ENCODE results near the gene C1QTNF8.
A peak's percentile ranks its signal among the peaks of the same experiment; 100 is the strongest.

C1QTNF8 gene

DNA sequence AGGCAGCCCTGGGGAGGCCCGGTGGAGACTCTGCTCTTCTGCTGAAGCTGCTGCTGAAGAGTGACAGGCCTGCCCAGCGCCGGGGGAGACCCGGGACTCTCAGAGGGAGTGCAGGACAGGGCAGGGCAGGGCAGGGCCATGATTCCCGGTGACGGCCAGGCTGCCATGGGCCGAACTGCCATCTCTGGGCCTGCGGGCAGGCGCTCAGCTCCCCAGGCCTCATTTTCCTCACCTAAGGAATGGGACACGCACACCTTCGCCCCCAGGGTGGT lies 46.1 kb downstream of the C1QTNF8 start:
- no peak for DNase-seq
- intact Hi-C loops (cut with DNase I), result loop anchor here (5.0 to 10.0 kb wide), 2 partner anchors 138 to 165 kb away; no protein-coding TSS in a partner anchor

DNA sequence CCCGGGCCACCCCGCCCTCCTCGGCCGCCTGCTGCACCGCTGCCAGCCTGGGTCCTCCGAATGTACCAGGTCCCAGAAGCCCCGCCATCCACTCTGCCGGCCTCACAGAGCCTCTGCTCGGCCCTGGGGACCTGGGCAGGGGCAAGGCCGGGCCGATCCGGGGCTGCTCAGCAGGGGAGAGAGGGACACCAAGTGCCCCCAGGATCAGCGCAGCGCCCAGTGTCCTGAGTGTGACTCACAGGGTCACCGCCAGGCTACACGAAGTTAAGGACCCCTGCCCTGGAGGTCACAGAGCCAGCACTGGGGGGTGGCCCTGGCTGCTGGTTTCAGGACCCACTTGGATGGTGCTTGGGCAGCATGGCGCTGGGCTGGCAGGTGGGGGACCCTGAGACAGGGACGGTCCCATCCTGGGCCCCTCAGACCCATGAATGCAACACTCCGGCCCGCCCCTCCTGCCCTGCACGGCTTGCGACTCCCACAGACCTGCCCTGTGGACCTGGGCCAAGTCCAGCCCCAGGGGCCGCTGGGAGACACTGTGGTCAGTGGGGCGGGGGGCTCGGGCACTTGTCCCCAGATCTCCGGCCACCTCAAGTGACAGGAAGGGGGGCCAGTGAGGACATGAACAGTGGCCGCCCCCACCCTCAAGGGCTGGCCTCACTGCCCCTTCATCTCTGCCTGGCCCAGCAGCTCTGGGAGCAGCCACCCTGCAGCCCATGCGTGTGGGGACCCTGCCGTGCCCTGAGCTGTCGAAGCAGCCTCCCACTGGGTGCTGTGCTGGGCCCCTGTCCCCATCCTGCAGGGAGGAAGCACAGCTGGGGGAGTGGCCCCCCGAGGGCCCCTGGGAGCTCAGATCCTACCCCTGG lies 46.7 kb downstream of the C1QTNF8 start:
- intact Hi-C loops (cut with DNase I), result loop anchor here (5.0 kb wide), 1 partner anchor 137 kb away; no protein-coding TSS in a partner anchor
- DNase-seq, result no peak

DNA sequence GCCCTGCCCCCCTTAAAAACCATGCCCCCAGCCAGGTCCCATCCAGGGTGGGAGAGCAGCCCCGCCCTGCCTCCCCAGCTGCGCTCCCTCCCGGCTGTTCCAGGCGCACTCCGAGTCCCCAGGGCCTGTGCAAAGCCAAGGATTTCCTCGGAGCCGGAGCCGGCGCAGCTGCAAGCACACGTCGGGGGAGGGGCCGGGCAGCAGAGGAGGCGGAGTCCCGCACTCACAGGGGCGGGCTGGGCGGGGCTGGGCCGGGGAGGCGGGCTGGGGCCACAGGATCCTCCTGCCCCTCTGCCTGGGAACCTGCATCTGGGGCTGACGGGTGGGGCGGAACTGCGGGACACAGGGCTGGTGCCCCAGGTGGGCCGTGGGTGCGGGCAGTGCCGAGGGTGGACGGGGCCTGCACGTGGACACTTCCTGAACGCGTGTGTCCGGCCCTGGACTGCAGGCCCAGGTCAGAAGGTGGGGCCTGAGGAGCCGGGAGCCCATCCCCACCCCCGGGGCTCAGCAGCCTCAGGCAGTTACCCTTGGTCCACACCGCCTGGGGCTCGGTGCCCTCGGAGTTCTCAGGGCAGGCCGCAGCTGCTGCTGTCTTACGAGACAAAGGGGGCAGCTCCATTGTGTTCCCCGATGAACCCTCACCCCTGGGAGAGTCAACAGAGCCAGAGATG lies 47.5 kb downstream of the C1QTNF8 start:
- DNase-seq, result peak; percentile 61 to 98 (median 84)
- intact Hi-C loops (cut with DNase I), result loop anchor here (5.0 kb wide), 1 partner anchor 136 kb away; no protein-coding TSS in a partner anchor

DNA sequence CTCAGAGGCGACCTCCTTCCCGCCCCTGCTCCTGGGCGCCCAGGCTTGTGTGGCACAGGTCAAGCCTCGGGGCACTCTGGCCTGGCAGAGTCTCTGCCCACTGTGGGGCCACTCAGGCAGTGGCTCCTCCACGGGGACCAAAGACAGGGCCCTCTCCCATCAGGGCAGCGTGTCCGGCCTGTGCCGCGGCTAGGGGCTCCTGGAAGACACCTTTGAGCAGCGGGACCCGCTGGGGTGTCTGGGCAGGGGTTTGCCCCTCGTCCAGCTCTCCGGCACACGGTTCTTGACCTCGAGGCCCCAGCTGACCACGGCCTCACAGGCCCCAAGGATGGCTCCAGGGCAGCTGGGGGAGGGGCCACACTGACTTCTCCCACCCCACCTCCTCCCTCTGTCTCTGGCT lies 48.2 kb downstream of the C1QTNF8 start:
- DNase-seq, result no peak
- intact Hi-C loops (cut with DNase I), result loop anchor here (5.0 kb wide), 1 partner anchor 136 kb away; no protein-coding TSS in a partner anchor

DNA sequence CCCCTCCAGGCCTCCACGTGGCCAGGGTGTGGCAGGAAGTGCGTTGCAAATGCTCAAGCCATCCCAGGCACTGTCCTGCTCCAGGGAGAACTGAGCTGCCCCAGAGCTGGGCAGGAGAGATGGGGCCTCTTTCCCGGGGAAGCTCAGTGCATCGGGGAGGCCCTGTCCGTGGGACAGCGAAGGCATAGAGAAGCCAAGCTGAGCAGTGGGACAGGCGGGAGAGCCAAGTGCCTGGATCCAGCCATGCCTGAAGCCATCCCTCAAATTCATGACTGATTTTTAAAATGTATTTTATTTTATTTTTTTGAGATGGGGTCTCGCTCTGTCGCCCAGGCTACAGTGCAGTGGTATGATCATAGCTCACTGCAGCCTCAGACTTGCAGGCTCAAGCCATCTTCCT lies 48.9 kb downstream of the C1QTNF8 start:
- intact Hi-C loops (cut with DNase I), result loop anchor here (5.0 kb wide), 1 partner anchor 135 kb away; no protein-coding TSS in a partner anchor
- no peak for DNase-seq

DNA sequence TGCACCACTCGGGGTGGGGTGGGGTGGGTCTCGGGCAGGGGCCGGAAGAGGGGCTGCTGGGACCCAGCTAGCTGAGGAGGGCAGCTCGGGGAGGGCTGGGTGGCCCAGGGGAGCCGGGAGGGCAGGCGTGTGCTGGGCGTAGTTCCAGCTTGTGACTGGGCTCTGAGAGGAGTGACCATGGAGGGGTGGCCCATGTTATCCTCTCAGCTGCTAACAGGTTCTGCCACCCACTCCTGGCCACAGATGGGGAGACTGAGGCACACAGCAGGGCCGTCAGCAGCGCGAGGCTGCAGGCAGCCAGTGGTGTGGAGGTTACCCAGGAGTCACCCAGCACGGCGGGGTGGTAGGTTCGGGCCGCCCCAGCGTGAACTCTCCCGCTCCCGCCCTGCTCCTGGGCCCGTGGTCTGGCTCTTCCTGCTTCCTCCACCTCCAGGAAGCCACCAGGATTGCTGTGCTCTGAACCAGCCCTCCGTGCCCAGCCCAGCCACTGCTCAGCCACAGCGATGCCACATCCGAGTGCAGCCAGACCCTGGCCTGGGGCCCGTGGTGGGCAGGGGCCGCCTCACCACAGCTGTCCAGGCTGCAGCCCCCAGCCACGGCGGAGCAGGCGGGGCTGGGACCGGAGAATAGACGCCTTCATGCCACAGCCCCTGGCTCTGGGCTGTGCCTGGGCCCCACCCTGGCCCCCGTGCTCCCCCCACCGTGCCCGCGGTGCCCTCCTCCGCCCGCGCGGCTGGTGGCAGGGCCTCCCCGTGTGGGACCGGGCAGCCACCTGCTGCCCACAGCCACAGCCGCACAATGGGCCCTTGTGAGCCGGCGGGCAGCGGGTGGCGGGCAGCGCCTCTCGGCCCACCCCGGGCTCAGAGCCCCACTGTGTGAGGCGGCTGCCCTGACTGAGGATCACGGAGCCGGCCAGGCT lies 49.8 kb downstream of the C1QTNF8 start:
- intact Hi-C loops (cut with DNase I), result loop anchor here (5.0 kb wide), 1 partner anchor 134 kb away; no protein-coding TSS in a partner anchor
- peak; percentile 72 to 99 (median 86) for DNase-seq

DNA sequence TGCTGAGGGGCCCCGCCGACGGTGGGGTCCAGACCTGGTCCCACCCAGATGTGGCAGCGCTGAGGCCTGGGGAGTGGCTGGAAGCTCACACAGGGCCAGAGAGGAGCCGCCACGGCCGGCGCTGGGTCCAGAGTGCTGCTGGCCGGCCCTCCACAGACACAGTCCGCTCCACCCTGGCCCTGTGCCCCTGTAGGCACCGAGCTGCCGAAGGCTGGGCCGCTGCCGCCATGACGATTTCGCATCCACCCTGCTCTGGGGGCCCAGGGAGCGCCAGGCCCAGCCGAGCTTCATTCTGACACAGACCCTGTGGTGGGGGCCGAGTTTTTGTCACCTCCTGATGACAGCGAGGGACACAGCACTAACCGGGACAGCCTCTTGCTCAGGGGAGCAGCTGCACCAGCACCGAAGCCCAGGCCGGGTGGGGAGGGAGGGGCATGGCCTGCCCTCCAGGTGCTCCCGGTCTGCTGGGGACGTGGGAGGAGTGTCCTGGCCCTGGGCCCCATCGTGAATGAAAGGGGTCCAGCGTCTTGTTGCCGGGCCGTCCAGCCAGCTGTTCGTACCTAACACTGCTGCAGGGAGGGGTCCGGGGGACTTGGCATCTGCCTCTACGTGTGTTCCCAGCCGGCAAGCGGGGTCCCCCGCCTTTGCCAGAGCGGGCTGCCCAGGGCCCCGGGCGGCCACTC lies 50.6 kb downstream of the C1QTNF8 start:
- intact Hi-C loops (cut with DNase I), result loop anchor here (5.0 kb wide), 1 partner anchor 133 kb away; no protein-coding TSS in a partner anchor
- peak in 2 of 10 donors; percentile 38 to 59 for DNase-seq

DNA sequence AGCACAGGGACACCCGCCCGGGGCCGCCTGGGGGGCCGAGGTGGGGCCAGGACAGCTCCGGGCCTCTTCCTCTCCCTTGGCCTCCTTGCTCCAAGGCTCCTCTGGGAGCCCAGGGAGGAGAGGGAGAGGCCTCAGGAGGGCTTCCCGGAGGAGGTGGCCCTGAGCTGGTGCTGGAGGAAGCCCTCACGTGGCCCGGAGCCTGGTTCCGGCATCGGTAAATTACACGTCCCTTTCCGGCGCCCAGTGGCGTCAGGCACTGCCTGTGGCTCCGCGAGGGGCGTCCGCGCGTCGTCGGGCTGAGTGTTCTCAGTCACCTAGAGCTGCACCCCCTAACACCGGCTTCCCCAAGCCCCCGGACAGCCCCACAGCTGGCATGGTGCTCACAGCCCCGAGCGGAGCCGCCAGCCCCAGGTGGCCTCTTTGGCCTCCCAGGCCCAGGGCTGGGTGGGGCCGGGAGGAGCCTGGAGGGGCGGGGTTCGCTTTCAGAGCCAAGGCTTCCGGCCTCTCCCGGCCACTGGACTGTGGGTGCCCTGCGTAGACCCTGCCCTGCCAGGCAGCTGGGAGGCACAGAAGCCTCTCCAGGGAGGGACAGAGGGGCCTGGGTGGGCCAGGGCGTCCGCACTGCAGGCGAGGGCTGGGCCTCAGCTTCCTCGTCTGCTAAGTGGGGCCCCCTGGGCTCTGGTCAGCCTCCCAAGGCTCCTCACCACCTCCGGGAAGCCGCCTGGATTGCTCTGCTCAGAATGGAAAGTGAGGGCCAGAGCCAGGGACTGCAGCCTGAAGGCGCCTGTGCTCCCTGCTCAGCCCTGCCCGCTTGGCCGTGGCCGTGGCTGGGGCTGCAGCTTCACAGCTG lies 51.4 kb downstream of the C1QTNF8 start:
- DNase-seq, result no peak
- intact Hi-C loops (cut with DNase I), result loop anchor here (5.0 kb wide), 1 partner anchor 132 kb away; no protein-coding TSS in a partner anchor

DNA sequence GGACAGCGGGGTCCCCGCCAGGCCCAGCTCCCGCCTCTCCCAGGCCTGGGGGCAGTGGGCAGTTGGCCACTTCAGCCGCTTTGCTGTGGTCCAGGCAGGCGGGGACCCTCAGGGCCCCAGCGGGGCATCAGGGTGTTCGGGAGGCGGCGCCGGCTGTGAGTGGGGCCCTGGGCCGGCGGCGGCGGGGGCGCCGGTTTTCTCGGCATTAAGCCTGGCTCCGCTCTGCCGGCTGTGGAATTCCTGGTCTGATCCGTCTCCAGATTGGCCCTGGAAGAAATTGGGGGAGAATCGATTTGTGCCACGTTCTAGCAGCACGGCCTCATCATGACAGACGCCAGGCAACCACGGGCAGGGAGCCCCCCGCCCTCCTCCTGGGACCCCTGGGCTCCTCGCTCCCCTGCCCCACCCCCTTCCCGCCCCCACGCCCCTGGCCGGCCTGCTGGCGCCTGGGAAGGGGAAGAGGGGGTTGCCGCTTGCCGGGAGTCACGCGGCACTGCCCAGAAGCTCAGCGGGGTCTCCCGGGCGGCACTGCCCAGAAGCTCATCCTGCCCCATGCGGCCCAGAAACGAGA lies 52.1 kb downstream of the C1QTNF8 start:
- intact Hi-C loops (cut with DNase I), result no loop called here
- DNase-seq, result no peak

DNA sequence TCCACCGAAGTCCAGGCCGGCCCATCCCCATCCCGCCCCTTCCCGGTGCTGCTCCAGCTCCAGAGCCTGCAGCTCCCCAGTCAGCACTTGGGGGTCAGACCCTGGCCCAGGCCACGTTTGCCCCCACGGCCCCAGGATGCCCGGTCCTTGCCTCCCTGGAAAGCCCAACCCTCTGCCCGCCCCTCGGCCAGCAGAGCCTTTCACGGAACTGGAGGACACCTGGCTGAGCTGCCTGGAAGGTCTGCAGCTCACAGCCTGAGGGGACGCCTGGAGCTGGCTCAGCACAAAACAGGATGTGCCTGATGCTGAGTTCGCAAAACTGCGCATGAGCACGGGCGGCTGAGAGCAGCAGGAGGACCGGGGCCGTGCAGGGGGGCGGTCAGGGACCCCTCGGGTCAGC lies 53.2 kb downstream of the C1QTNF8 start:
- DNase-seq, result no peak
- intact Hi-C loops (cut with DNase I), result no loop called here

DNA sequence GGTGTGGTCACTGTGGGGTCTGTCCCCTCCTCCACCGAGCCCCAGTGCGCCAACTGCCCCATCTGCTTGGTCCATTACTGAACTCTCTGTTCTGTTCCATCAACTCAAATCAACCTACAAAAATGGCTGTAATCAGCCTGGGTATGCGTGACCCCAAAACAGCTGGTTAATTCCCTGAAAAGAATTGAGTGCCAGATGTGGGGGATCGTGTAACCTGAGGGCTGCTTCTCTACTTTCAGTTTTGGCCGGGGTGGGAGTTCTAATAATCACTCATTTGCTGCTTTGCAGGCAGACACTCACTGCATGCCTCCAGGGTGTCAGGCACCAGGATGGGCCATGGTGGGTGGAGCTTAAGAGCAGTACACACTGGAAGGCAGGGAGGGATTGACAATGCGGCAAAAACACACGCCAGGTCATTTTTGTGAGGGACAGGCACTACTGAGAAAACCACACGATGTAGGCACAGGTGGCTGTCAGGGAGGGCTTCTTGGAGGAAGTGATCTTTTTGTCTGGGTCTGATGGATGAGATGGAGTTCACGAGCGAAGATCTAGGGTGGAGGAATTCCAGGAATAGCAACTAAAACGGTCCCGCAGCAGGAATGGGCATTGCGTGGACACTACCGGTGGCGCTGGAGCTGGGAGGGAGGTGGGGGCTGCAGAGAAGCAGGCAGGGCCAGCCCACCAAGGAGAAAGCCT lies 53.8 kb downstream of the C1QTNF8 start:
- no peak for DNase-seq
- intact Hi-C loops (cut with DNase I), result no loop called here

DNA sequence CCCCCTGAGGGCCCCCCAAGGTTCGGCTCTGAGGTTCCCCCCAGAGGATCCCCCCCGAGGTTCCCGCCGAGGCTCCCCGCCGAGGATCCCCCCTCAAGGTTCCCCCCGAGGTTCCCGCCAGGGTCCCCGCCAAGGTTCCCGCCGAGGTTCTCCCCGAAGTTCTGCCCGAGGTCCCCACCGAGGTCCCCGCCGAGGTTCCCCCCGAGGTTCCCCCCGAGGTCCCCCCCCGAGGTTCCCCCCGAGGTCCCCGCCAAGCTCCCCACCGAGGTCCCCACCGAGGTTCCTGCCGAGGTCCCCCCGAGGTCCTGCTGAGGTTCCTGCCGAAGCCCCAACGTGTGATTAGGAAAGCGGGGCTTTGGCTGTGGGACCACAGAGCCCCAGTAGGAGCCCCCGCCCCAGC lies 55.7 kb downstream of the C1QTNF8 start:
- intact Hi-C loops (cut with DNase I), result no loop called here
- DNase-seq, result no peak

DNA sequence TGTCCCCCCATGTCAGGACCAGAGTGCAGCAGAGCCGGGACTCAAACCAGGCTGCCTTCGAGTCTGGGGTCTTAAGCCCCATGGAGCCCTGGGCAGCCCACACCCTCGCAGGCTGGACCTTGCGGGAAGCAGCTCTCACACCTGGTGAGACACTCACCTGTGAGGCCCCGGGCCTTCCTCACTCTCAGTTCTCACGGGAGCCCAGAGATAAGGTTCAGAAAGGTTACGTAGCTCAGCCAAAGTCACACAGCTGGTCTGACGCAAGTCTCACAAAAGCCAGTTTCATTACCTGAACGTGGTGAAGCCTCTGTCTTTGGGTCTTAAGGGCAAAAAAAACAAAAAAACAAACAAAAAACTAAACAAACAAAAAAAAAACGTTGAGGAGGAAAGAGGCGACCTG lies 56.3 kb downstream of the C1QTNF8 start:
- intact Hi-C loops (cut with DNase I), result no loop called here
- DNase-seq, result no peak

DNA sequence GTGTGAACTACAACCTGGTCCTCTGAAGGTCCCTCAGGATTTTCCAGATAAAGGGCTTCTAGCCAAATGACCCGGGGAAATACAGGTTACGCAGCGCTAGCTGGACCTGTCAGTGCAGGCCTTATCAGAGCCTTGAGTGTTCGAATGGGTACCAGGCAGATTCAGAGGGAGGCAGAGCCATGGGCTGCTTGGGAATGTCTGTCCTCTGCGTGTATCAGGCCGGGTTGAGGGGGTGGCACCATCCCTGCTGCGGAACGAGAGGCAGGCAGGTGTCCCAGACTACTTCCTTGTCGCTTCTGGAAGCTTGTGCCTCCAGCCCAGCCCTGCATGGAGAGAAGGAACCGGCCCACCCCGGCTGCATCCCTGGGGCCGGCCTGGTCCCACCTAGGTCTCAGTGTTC lies 57.1 kb downstream of the C1QTNF8 start:
- DNase-seq, result no peak
- intact Hi-C loops (cut with DNase I), result no loop called here
